HG03342 (cell line): ENCODE measurements around the gene SLC37A1.

Experiments used
- ATAC-seq: cut with Tn5 transposase; IDR thresholded peaks from one replicate; pipeline ENCODE4 v1.9.1; 2021; ENCODE audit warnings: mild to moderate bottlenecking, moderate library complexity; ENCODE audit not compliant: unreplicated experiment

SLC37A1 gene

GRCh38 chr21:42630626-42631025 is 117.0 kb downstream of the SLC37A1 start:
- ATAC-seq, result no peak
